Raji (cell line): ENCODE results near the gene XPO4.

Source experiments
- POLR2A ChIP-seq: IDR thresholded peaks from 2 replicates; pipeline ENCODE4 v1.6.1; 2011; ENCODE audit warnings: low read depth, low read length, control low read depth; ENCODE audit not compliant: insufficient read depth

XPO4 gene

DNA sequence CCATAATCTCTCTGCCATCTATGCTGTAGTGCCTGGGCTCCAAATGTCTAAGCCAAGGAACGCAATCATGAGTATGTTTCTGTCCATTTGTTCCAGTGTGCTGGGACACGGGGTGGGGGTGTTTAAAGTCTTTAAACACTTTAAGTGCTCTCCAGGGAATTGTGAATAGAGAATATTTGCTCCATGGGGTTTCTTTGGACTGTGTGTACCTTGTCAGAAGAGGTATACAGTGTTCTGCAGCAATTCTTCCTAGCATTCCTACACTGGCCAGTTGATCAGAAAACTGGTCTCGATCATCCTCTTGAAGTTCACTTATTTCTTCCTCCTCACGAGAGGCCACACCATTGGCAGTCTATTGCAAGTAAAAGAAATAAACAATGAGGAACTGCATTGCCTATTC, 93.7 kb downstream of the XPO4 start:
- no peak for TF ChIP-seq POLR2A

- no peak for TF ChIP-seq POLR2A
These were observed 99.2 kb downstream of the XPO4 start for GRCh38 chr13:20803180-20803965.

DNA sequence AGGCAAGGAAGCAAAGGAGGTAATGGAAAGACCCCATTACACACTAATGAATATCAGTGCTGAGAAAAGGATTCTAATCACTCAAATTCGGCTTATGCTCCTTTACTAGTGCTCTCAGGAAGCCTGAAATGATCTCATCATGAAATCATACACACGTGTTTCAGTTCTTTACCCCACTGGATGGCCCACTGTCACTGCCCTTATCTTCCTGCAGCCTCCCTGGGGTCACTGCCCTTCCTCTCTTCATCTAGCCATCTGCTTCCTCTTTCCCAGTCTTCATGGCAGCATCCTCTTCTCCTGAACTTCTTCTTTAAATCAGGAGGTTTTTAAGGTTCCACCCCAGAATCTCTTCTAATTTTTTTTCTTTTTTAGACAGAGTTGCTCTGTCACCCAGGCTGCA, 100.8 kb downstream of the XPO4 start:
- no peak for TF ChIP-seq POLR2A

GRCh38 chr13:20799726-20800416, 102.7 kb downstream of the XPO4 start:
- TF ChIP-seq POLR2A: no peak

GRCh38 chr13:20798027-20798426, 104.5 kb downstream of the XPO4 start:
- no peak for TF ChIP-seq POLR2A

DNA sequence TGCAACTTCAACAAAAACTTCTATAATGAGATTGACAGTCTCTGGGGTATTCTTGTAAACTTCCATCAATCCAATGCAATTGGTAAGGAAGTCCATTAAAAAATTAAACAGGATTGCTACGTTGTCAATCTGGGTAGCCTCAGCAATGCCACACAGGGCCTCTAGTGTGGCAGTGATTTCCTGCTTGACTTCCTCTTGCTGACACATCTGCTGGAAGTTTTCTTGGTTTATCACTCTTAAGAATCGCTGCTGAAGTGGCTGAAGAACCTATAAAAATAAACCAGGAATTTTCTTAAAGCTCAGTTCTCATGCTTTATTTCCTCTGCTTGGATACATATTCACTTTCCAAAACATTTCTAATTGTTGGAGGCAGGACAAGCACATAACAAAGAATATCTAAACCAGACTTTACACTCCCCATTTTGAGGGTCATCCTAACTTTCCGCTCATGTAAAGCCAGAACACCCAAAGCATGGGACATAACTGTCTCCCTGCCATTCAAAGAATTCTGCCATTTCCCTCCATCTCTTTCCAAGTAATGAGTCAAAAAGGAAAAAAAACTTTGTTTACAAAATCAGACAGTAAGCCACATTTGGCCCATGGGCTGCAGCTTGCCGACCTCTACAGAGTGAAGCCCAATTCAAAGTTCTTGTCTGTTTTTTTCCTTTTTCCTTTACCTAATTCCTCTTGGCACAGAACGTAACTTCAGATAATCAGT, 105.6 kb downstream of the XPO4 start:
- TF ChIP-seq POLR2A: no peak

GRCh38 chr13:20789665-20790064, 112.9 kb downstream of the XPO4 start:
- TF ChIP-seq POLR2A: no peak

GRCh38 chr13:20788312-20788711, 114.2 kb downstream of the XPO4 start:
- TF ChIP-seq POLR2A: no peak

GRCh38 chr13:20787180-20787579, 115.4 kb downstream of the XPO4 start:
- TF ChIP-seq POLR2A: no peak

- no peak for TF ChIP-seq POLR2A
These were observed 120.3 kb downstream of the XPO4 start for GRCh38 chr13:20782116-20782708.

DNA sequence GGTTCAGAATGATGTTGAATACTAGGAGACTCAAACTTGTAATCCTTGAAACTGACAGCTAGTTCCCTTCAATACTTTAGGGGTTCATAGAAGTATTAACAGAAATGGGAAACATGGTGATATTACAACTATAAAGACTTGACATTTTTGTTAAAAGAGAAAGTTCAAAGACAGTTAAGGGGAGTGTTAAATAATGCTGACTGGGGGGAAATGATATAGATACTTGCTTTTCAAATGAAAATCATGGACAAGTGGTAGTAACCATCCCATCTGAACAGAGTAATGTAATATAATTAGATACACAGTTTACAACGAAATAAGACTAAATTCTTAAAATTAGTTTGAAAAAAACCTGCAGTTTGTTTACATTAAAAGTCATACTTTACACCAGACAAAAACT, 122.2 kb downstream of the XPO4 start:
- TF ChIP-seq POLR2A: no peak

- no peak for TF ChIP-seq POLR2A
These were observed 123.1 kb downstream of the XPO4 start for GRCh38 chr13:20779405-20779804.

DNA sequence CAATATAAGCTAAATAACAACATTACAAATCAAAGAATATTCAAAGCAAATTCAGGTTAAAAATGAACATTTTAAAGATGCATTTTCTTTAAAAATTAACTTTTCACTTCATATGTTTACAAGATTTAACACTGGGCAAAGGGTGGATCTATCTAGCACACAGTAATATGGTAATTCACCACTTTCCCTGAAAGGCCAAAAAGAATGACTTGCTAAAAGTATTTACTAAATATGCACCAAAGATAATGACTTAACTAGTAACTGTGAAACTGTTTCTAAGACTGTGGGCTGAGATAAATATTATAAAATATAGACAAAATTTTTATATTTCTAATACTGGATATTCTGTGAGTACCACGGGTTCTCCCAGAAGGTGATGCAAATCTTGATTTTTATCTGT, 124.2 kb downstream of the XPO4 start:
- no peak for TF ChIP-seq POLR2A

DNA sequence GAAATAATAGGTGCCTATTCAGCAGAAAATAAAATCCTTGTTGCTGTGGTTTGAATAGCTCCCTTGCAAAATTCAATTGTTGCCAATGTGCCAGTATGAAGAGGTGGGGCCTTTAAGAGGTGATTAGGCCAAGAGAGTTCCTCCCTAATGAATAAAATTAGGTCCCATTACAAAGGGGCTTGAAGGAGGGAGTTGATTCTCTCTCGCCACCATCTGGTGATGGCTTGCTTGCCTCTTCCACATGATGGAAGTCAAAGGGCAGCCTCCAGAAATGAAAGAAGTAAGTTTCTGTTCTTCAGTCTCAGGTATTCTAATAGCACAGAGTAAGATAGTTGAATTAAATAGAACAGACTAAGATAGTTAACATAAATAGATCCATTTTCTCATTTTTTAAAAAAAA, 125.8 kb downstream of the XPO4 start:
- no peak for TF ChIP-seq POLR2A

- no peak for TF ChIP-seq POLR2A
These were observed 126.6 kb downstream of the XPO4 start for GRCh38 chr13:20775961-20776360.

GRCh38 chr13:20774746-20775145, 127.8 kb downstream of the XPO4 start:
- TF ChIP-seq POLR2A: no peak
